ENCODE measurements around the gene SGTB. TPM values are rescaled to one million over a fixed set of nuclear protein-coding genes. Genes with fewer than 3 reads are reported as not detected.

SGTB gene
- total and polyA plus RNA-seq, 2 of the 8 experiments (the other 6 are each of a cell fraction or from before 2014, with no cell fraction given), result 2.2 to 18.7 TPM

DNA sequence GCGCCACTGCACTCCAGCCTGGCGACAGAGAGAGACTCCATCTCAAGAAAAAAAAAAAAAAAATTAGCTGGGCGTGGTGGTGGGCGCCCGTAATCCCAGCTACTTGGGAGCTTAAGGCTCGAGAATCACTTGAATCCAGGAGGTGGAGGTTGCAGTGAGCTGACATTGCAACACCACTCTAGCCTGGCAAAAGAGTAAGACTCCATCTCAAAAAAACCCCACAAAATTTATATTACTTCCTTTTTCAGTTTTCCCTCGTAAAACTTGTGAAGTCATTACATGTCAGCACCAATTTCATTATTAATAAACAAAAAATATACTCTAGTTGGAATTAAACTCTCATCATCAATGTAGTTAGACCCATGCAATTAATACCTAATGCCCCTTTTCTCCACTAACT is 53.2 kb downstream of the SGTB start:
- FAIRE-seq (no peak), DNase-seq (ENCODE audit: low read depth in 1 of 2, low spot score in 2 of 2) (no peak)
- Histone ChIP-seq H3K4me3 (ENCODE audit: extremely low read depth in 1 of 4, insufficient read depth in 2 of 4, low read depth in 3 of 4, low read length in 4 of 4) (no peak overlapping the region), H2BK5ac (ENCODE audit: low read depth, low read length) (no peak overlapping the region), H2BK15ac (ENCODE audit: low read length) (no peak overlapping the region), H3K79me1 (ENCODE audit: low read depth, low read length) (no peaks in the 10 kb centered on the region), H3K27ac (ENCODE audit: low read depth, low read length) (no peak overlapping the region), H3K56ac (replicated peaks; ENCODE audit: insufficient read length, low read depth, low read length) (no peak overlapping the region), H2BK120ac (replicated peaks; ENCODE audit: low read depth, low read length) (no peak overlapping the region), H3K4me1 (replicated peaks in 1 of 4; ENCODE audit: control insufficient read depth in 3 of 4, insufficient read depth in 4 of 4, low read length in 3 of 4) (no peaks in the 10 kb centered on the region), H3K79me2 (ENCODE audit: control insufficient read depth in 1 of 2, insufficient read depth in 2 of 2, low read length in 2 of 2) (no peaks in the 10 kb centered on the region), H3K23ac (ENCODE audit: insufficient read length) (no peak overlapping the region), H2AK5ac (ENCODE audit: low read depth, low read length) (no peak overlapping the region), H2AFZ (ENCODE audit: low read length) (no peak overlapping the region), H4K5ac (ENCODE audit: insufficient read length, low read depth, low read length) (no peak overlapping the region), H3K4me2 (ENCODE audit: insufficient read depth in 1 of 2, low read depth in 2 of 2, low read length in 2 of 2) (no peak overlapping the region), H3K27me3 (replicated peaks in 1 of 4; ENCODE audit: control insufficient read depth in 3 of 4, extremely low read depth in 1 of 4, insufficient read depth in 3 of 4, low read length in 3 of 4) (no peaks in the 10 kb centered on the region), H3K23me2 (ENCODE audit: low read depth, low read length) (no peaks in the 10 kb centered on the region), H4K91ac (replicated peaks; ENCODE audit: insufficient read length, low read length) (no peak overlapping the region), H2BK12ac (ENCODE audit: low read depth, low read length) (no peak overlapping the region), H2BK20ac (ENCODE audit: low read length) (no peak overlapping the region), H3K4ac (replicated peaks; ENCODE audit: insufficient read length, low read depth, low read length) (no peak overlapping the region), H3K14ac (ENCODE audit: insufficient read length) (no peak overlapping the region), H3K9ac (replicated peaks in 1 of 4; ENCODE audit: extremely low read depth in 1 of 4, low read depth in 3 of 4, low read length in 3 of 4) (no peak overlapping the region), H3K36me3 (ENCODE audit: control insufficient read depth in 2 of 4, insufficient read depth in 4 of 4, low read length in 3 of 4) (peaks cover 0 to 20% (median 4%) of the 10 kb centered on the region in 4 experiments; a peak in 4 of 8 replicates), H3K9me3 (ENCODE audit: insufficient read depth in 2 of 2, low read depth in 1 of 2, low read length in 1 of 2) (no peaks in the 10 kb centered on the region), H4K8ac (ENCODE audit: extremely low read depth, insufficient read depth, low read length) (no peak overlapping the region), H4K20me1 (replicated peaks in 1 of 2; ENCODE audit: control insufficient read depth in 1 of 2, insufficient read depth in 2 of 2, low read length in 2 of 2) (no peaks in the 10 kb centered on the region), H3K18ac (ENCODE audit: extremely low read depth, low read length) (no peak overlapping the region)
- WGBS, 2 experiments (ENCODE audit: extremely low coverage in 1 of 2, insufficient coverage in 1 of 2, insufficient read length in 1 of 2, insufficient replicate concordance in 2 of 2, low coverage in 1 of 2, low lambda C conversion rate in 2 of 2, missing lambda C conversion rate in 1 of 2), result 98% methylated on average over 5 of the region's 7 CpGs; no CpG with 5 or more reads in 1 of the 2 experiments
- POLR2A ChIA-PET (ENCODE audit: partially characterized antibody), result interaction anchor here (0.6 kb wide), 1 partner anchor 10 kb away, joined by 3 read pairs; no protein-coding TSS in a partner anchor
- CTCF ChIA-PET (ENCODE audit: partially characterized antibody), result no interaction called here
- no peak for TF ChIP-seq CBX8 (IDR thresholded peaks at IDR 0.05; ENCODE audit: borderline replicate concordance, low read depth, low read length)
- TF ChIP-seq POLR2A (IDR thresholded peaks at IDR 0.05; ENCODE audit: control extremely low read depth in 1 of 2, low read depth in 2 of 2, low read length in 2 of 2), result no peak
- TF ChIP-seq CHD1 (IDR thresholded peaks at IDR 0.05; ENCODE audit: low read depth, low read length), result no peak
- no peak for TF ChIP-seq BRCA1 (IDR thresholded peaks at IDR 0.05; ENCODE audit: low read depth, low read length)
- TF ChIP-seq HDAC2 (IDR thresholded peaks at IDR 0.05; ENCODE audit: borderline replicate concordance in 1 of 2, low read depth in 2 of 2, low read length in 2 of 2), result no peak
- no peak for TF ChIP-seq GTF2F1 (IDR thresholded peaks at IDR 0.05; ENCODE audit: borderline replicate concordance, low read depth, low read length)
- TF ChIP-seq CTBP2 (IDR thresholded peaks at IDR 0.05; ENCODE audit: borderline replicate concordance, insufficient read depth, insufficient read length, low read length), result no peak
- no peak for TF ChIP-seq PHF8 (conservative IDR thresholded peaks at IDR 0.05; ENCODE audit: low read depth, low read length)
- TF ChIP-seq, protein P1, sequence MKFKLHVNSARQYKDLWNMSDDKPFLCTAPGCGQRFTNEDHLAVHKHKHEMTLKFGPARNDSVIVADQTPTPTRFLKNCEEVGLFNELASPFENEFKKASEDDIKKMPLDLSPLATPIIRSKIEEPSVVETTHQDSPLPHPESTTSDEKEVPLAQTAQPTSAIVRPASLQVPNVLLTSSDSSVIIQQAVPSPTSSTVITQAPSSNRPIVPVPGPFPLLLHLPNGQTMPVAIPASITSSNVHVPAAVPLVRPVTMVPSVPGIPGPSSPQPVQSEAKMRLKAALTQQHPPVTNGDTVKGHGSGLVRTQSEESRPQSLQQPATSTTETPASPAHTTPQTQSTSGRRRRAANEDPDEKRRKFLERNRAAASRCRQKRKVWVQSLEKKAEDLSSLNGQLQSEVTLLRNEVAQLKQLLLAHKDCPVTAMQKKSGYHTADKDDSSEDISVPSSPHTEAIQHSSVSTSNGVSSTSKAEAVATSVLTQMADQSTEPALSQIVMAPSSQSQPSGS (IDR thresholded peaks at IDR 0.05; ENCODE audit: low read length), result no peak
- TF ChIP-seq, protein P2, sequence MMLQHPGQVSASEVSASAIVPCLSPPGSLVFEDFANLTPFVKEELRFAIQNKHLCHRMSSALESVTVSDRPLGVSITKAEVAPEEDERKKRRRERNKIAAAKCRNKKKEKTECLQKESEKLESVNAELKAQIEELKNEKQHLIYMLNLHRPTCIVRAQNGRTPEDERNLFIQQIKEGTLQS (IDR thresholded peaks at IDR 0.05; ENCODE audit: insufficient read depth, low read depth, low read length), result no peak
- no peak for TF ChIP-seq NRF1 (IDR thresholded peaks at IDR 0.05; ENCODE audit: low read depth, low read length)
- TF ChIP-seq TEAD4 (IDR thresholded peaks at IDR 0.05; ENCODE audit: low read depth, low read length), result no peak
